Lower leg skin (tissue), 4 donors: ENCODE results near the gene BIRC6. TPM values are rescaled to one million over a fixed set of nuclear protein-coding genes. Genes with fewer than 3 reads are reported as not detected.

Experiments
- DNase-seq, 2 donors: peaks; one replicate each; pipeline ENCODE4 v3.0.0-alpha.2; 2019; ENCODE audit warnings: low spot score in 2 of 2
- H3K4me3 ChIP-seq: fragments of 200-600 bp; sonication (generic); 2 replicates; pipeline ENCODE4 v1.5.1; 2017; ENCODE audit warnings: mild to moderate bottlenecking, low read depth; ENCODE audit not compliant: poor library complexity, severe bottlenecking
- POLR2A ChIP-seq, 2 donors: fragments of 450-650 bp; IDR thresholded peaks; one replicate each; pipeline ENCODE4 v1.6.1; 2016 to 2017; ENCODE audit warnings: antibody characterized with exemption in 2 of 2, mild to moderate bottlenecking in 1 of 2, moderate library complexity in 1 of 2
- WGBS, 2 donors: methylation state at CpG; one replicate each; pipeline ENCODE4 v1.1.5; 2018; 5-methylcytosine and 5-hydroxymethylcytosine counted together
- intact Hi-C: fragments of 100-400 bp; cut with DNase I; formaldehyde crosslinking; loops from one replicate; pipeline ENCODE4 v1.15.0; 2023; ENCODE audit warnings: low total_unique reads
- total RNA-seq, 4 donors: library from RNA; depleted of rRNA; stranded (reverse); fragments of >200 nt; gene quantifications; one replicate each; pipeline ENCODE4 v1.1.0, GENCODE V29; 2016
- TF ChIP-seq, protein P1 (sequence below), 3 donors: fragments of 450-650 bp; IDR thresholded peaks; one replicate each; pipeline ENCODE4 v1.5.1; 2016; ENCODE audit warnings: antibody characterized with exemption in 3 of 3, mild to moderate bottlenecking in 3 of 3, moderate library complexity in 2 of 3

BIRC6 gene
- total RNA-seq, 4 donors from 2014 or later, result 70.3 to 146 (median 95.6) TPM

DNA sequence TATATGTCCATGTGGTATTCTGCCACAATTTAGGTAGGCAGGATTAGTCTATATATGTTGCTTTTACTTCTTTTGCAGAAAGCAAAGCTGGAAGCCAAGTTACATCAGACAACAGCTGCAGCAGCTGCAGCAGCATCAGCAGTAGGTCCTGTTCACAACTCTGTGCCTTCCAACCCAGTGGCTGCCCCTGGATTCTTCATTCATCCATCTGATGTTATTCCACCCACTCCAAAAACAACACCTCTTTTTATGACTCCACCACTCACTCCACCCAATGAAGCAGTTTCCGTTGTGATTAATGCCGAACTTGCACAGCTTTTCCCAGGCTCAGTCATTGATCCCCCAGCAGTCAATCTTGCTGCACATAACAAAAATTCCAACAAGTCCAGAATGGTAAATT, 107.6 kb downstream of the BIRC6 start:
- WGBS, 2 donors, result 88 to 91% methylated on average over 2 of the region's 2 CpGs
- intact Hi-C loops, result no loop called here
- TF ChIP-seq, protein P1, sequence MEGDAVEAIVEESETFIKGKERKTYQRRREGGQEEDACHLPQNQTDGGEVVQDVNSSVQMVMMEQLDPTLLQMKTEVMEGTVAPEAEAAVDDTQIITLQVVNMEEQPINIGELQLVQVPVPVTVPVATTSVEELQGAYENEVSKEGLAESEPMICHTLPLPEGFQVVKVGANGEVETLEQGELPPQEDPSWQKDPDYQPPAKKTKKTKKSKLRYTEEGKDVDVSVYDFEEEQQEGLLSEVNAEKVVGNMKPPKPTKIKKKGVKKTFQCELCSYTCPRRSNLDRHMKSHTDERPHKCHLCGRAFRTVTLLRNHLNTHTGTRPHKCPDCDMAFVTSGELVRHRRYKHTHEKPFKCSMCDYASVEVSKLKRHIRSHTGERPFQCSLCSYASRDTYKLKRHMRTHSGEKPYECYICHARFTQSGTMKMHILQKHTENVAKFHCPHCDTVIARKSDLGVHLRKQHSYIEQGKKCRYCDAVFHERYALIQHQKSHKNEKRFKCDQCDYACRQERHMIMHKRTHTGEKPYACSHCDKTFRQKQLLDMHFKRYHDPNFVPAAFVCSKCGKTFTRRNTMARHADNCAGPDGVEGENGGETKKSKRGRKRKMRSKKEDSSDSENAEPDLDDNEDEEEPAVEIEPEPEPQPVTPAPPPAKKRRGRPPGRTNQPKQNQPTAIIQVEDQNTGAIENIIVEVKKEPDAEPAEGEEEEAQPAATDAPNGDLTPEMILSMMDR (IDR thresholded peaks at IDR 0.05), result no peak
- TF ChIP-seq POLR2A (IDR thresholded peaks at IDR 0.05), result no peak
- H3K4me3 ChIP-seq, result no peak overlapping the region
- no peak for DNase-seq

DNA sequence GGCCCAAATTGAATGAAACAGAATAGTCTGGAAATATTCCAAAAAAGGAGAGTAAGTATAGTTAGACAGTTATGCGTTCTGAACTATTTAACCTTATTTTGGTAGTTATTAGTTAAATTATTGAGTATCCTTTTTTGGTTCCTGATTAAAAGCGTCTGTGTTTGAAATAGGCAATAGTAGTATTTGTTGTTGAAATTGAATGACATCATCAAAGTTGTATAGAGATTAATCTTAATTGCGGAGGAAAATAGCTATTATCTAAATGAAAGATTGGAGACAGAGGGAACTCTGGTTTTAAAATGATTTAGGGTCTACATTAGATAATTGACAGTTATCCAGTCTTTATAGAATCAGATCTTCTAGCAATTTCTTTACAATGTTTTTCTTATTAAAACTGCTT, 115.8 kb downstream of the BIRC6 start:
- intact Hi-C loops, result no loop called here
- no peak for DNase-seq
- H3K4me3 ChIP-seq, result no peak overlapping the region
- TF ChIP-seq, protein P1 (IDR thresholded peaks at IDR 0.05), result no peak
- no peak for TF ChIP-seq POLR2A (IDR thresholded peaks at IDR 0.05)
- WGBS, 2 donors, result 61 to 63% methylated on average over 3 of the region's 3 CpGs

DNA sequence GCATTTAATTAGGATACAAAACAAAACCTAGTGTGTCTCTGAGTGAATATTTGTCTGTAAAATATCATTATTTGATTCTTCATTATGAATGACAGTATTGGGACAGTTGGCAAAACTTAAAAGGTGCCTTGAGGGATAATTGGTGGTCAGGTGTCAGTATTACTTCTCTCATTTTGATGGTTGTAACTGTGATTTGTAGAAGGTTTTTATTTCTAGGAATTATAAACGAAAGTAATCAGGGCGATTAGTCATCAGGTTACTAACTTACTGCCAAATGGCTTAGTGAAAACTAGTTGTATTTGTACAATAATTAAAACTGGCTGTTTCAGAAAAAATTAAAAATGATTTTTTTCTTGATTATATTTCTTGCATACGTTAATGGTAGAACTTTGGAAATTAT, 117.6 kb downstream of the BIRC6 start:
- 60 to 62% methylated on average over 3 of the region's 3 CpGs for WGBS, 2 donors
- TF ChIP-seq, protein P1 (IDR thresholded peaks at IDR 0.05), result no peak
- TF ChIP-seq POLR2A (IDR thresholded peaks at IDR 0.05), result no peak
- DNase-seq, result no peak
- no peak overlapping the region for H3K4me3 ChIP-seq
- intact Hi-C loops, result no loop called here

DNA sequence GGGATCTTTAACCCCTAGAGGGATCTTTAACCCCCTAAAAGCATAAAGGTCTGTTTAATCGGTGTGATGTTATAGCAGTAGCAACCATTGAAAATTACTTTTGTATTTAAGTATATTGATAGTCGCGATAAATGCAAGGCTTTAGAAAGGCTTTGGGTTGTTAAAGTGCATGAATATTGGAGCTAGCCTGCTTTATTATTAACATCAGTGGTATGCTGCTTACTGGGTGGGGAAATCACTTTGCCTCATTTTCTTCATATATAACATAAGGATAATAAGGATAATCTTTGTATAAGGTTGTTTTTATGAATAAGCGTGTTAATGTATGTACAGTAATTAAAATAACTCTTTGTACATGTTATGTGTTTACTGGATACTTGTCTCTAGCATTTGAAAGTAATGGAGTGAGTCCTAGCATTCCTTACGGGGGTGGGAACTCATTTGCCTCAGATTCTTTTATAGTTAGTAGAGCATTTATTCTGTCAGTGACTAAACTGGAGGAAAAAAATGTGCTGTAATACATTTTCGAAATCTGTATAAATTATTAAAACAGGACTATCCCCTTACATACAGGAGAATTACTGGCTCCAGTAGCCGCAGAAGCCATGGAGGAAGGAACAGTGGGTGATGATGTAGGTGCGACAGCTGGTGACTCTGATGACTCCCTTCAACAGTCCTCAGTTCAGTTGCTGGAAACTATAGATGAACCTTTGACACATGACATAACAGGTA, 122.2 kb downstream of the BIRC6 start:
- TF ChIP-seq, protein P1 (IDR thresholded peaks at IDR 0.05), result no peak
- TF ChIP-seq POLR2A (IDR thresholded peaks at IDR 0.05), result no peak
- intact Hi-C loops, result no loop called here
- H3K4me3 ChIP-seq, result no peak overlapping the region
- 90 to 93% methylated on average over 8 of the region's 8 CpGs for WGBS, 2 donors
- DNase-seq, result no peak

DNA sequence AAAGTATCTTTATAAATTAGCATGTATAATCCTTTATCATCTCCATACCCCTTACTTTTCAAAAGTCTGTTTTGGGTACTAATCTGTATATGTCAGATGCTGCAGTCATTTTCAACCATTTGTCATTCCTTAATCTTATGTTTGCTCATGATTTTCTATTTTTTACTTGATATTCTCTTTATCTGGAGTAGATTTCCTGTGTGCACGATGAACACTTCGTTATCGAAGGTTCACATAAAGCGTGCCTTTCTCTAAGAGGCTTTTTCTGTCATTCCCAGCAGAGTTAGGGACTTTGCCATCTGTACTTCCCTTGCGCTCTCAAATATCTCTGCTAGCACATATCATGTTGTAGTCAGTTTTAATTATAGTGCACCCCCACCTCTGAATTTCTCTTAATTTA, 123.2 kb downstream of the BIRC6 start:
- no peak for DNase-seq
- no peak overlapping the region for H3K4me3 ChIP-seq
- intact Hi-C loops, result no loop called here
- WGBS, 2 donors, result 83 to 87% methylated on average over 5 of the region's 5 CpGs
- TF ChIP-seq, protein P1 (IDR thresholded peaks at IDR 0.05), result no peak
- no peak for TF ChIP-seq POLR2A (IDR thresholded peaks at IDR 0.05)

DNA sequence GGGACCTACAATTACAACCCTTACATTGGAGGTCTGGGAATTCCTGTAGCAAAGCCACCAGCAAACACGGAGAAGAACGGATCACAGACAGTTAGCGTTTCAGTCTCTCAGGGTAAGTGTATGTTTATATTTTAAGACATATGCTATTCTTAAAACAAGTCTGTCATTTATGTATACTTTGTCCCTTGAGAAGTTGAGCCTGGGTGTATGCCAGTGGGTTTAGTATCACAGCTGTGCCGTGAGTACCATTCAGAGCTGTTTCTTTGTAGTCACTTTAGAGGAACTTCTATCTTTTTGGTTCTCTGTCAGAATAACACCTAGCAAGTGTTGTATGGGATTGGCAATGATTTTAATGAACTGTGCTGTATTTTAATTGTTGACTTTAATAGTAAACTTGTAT, 125.6 kb downstream of the BIRC6 start:
- no peak overlapping the region for H3K4me3 ChIP-seq
- no peak for TF ChIP-seq POLR2A (IDR thresholded peaks at IDR 0.05)
- TF ChIP-seq, protein P1 (IDR thresholded peaks at IDR 0.05), result no peak
- WGBS, 2 donors, result 83 to 88% methylated on average over 4 of the region's 4 CpGs
- intact Hi-C loops, result no loop called here
- no peak for DNase-seq
